GM18517 (cell line): ENCODE results near the gene MVP.
"Not testable (repeated sequence)": the region's sequence is repeated elsewhere in the genome, so short reads cannot be mapped to it uniquely, and the experiment has no call there.

ENCODE experiments used
- ATAC-seq: cut with Tn5 transposase; IDR thresholded peaks from one replicate; pipeline ENCODE4 v1.9.1; 2021; ENCODE audit warnings: mild to moderate bottlenecking, moderate library complexity; ENCODE audit not compliant: unreplicated experiment

Gene MVP

DNA sequence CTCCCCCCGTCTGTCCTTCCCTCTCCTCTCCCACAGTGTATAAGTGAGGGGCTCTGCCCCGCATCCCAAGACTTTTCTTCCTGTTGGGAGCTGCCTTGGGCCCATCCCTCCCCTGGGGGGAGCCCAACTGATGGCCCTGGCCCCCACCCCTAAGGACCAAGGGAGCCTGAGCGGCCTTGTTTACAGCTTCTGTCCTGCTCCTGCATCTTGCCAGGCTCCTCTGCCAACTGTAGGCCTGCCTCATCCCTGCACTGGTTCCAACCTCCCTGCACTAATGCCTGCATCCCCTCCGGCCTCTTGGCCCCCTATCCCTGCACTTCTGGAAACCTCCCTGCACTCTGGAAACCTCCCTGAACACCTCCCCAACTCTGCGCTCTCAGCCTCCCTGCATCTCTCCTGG is 5.7 kb upstream of the MVP start:
- no peak for ATAC-seq

GRCh38 chr16:29815032-29815721 is 5.1 kb upstream of the MVP start:
- ATAC-seq, result no peak

DNA sequence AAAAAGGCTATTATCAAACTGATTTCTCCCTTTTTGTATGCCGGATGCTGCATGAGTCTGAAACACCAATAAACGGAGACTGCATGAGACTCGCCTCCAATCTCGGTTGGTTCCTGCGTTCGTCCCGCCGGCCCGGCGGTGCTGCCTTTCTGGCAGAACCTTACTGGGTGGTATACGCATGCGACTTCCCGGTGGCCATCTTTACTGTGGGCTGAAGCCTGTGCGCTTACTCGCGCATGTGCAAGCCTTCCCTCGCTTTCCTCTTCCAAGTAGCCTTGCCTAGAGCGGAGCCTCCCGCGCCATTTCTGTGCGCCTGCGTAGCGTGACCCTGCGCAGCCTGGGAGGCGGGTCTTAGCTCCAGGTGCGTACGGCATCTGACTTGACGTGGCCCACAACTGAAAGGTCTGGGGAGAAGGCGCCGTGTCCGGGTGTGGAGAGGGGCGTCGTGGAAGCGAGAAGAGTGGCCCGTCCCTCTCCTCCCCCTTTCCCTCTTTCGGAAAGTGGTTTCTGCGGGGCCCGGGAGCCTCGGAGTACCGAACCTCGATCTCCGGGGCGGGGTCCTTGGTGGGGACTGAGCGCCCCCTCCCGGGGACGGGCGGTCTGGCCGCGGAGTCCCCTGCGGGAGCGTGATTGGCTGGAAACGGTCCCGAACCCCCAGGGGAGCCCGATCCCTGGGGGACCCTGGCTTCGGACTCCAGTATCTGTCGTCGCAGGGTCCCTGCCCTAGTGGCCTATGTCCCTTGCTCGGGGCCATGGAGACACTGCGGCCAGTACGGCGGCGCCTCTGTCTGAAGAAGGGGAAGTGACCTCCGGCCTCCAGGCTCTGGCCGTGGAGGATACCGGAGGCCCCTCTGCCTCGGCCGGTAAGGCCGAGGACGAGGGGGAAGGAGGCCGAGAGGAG is 4.2 kb upstream of the MVP start, which contains the start of gene PAGR1:
PAGR1 (plus strand) TSS at position 360 of the 901 bp plus-strand sequence; CDS start at position 734, 374 bp downstream.
- ATAC-seq, result peak; percentile 62

DNA sequence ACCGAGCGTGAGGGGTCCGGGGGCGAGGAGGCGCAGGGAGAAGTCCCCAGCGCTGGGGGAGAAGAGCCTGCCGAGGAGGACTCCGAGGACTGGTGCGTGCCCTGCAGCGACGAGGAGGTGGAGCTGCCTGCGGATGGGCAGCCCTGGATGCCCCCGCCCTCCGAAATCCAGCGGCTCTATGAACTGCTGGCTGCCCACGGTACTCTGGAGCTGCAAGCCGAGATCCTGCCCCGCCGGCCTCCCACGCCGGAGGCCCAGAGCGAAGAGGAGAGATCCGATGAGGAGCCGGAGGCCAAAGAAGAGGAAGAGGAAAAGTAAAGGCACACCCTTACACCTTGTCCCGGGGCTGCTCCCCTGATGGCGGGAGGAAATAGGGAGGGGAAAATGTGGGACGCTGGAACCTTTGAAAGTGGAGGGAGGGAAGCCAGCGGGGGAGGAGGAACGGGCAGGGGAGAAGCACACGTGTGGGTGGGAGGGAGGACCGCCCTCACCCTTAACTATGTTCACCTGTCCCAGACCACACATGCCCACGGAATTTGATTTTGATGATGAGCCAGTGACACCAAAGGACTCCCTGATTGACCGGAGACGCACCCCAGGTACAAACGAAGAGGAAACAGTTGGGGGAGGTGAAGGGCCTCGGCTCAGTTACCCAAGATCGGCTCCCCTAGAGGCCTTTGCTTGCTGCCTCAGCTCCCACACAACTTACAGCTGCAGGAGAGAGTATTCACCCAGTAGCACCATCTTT is 3.4 kb upstream of the MVP start:
- ATAC-seq, result no peak

DNA sequence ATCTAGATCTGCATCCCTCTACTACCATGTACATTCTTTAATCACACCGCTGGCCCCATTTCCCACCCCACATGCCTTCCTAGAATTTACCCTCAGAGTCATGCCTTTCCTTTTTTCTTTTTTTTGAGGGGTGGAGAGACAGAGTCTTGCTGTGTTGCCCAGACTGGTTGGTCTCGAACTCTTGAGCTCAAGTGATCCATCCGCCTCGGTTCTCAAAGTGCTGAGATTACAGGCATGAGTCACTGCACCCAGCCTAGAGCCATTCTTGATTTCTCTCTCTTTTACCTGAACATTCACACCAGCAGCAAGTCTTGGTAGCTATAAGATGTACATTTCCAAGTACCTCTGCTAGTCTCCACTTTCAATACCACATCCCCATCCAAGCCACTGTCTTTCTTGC is 2.2 kb upstream of the MVP start:
- no peak for ATAC-seq

DNA sequence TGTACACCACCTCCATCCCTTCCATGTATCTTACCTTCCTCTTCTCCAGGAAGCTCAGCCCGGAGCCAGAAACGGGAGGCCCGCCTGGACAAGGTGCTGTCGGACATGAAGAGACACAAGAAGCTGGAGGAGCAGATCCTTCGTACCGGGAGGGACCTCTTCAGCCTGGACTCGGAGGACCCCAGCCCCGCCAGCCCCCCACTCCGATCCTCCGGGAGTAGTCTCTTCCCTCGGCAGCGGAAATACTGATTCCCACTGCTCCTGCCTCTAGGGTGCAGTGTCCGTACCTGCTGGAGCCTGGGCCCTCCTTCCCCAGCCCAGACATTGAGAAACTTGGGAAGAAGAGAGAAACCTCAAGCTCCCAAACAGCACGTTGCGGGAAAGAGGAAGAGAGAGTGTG is 756 bp upstream of the MVP start:
- no peak for ATAC-seq

DNA sequence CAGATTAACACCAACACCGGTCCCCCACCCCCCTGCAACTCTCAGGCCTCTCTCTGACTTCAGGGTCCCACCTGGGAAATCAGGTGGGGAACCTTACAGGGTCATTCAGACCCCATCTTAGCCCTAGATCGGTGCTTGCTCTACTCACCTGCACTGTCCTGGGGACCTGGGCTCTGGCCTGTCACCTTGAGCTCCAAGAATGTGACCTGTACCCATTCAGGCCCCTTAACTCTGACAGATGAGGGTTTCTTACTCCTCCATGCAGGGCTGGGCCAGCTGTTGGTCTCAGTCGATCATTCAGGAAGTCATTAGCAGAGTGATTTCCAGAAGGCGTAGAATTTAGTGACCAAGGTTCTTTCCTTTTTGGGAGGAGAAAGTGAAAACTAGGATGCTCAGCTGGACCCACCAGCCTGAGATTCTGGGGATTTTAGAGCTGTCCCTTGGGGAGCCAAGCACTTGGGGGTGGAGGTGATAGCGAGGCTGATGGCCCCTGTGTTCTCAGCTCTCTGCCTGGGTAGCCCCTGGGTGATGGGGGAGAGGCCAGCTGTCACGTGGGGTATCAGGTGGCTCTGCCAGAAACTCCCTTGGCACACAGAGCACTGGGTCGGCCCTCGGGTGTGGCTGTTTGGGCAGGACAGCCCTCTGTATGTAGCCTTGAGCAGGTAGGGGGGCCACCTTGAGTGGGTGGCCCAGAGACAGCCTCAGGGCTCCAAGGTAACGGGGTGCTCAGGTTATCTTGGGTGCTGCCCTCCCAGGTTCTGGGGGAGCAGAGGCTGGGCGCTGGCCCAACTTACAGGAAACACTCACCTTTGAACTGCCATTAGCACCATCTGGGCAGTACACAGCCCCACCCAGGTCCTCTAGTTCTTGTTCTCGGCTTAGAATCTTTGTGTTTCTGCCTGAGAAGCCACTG is 724 bp downstream of the MVP start:
- no peak for ATAC-seq

- no peak for ATAC-seq
These were observed 1.4 kb downstream of the MVP start for GRCh38 chr16:29821643-29822115.

- no peak for ATAC-seq
These were observed 4.4 kb downstream of the MVP start for GRCh38 chr16:29824589-29825144.

GRCh38 chr16:29825145-29826044 is 5.1 kb downstream of the MVP start:
- no peak for ATAC-seq

DNA sequence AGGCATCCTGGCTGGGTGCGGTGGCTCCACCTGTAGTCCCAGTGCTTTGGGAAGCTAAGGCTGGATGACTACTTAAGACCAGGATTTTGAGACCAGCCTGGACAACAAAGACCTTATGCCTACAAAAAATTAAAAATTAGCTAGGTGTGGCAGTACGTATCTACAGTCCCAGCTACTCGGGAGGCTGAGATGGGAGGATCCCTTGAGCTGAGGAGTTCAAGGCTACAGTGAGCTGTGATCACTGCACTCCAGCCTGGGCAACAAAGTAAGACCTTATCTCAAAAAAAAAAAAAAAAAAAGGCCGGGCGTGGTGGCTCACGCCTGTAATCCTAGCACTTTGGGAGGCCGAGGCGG is 6.1 kb downstream of the MVP start:
- no peak for ATAC-seq

DNA sequence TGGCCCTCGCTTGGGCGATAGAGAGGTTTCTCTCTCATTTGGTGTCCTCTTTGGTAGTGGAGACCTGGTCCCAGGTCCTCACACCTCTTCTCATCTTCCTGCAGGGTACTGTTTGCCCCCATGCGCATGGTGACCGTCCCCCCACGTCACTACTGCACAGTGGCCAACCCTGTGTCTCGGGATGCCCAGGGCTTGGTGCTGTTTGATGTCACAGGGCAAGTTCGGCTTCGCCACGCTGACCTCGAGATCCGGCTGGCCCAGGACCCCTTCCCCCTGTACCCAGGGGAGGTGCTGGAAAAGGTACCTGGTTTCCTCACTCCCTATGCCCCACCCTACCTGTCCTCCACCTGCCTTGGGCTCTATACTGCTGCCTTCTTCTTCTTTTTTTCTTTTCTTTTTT is 10.5 kb downstream of the MVP start:
- no peak for ATAC-seq

DNA sequence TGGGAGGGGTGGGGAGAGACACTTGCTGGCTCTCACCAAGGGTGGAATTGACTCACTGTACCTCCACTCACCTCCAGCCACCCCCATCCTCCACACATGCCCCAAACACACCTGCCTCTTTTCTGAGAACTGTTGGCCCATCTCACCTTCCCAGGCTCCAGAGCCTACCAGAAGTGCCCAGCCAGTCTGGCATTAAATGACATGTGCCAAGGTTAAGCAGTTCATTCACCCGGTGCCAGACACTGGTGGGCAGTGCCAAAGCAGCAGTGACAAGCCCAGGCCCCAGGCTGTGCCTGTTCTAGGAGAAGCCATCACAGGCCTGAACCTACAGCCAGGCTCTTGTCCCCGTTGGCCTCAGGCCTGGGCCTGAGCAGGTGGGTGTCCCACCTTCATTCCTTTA is 11.2 kb downstream of the MVP start:
- no peak for ATAC-seq

DNA sequence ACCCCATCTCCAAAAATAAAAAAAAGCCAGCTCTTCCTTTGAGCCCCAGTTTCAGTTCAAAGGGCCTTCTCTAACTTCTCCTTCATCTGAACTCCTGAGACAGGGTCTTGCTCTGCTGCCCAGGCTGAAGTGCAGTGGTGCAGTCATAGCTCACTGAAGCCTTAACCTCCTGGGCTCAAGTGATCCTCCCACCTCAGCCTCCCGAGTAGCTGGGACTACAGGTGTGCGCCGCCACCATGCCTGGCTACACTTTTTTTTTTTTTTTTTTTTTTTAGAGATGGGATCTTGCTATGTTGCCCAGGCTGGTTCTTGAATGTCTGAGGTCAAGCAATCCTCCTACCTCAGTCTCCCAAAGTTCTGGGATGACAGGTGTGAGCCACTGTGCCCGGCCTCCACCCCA is 13.0 kb downstream of the MVP start:
- not testable (repeated sequence) for ATAC-seq

DNA sequence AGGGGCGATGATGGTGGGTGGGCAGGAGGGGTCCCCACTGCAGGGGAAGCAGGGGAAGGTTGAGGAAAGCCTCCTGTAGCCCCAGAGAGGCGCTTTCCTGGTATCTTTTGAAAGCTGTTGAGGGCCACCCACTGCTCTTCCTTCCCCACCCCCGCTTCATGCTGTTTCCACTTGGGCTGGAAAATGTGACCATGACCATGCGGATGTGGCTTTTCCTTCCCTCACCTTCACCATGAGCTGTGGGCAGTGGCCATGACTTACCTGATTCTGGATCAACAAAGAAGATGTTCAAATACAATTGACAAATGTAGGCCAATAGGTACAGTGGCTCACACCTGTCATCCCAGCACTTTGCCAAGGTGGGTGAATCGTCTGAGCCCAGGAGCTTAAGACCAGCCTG is 13.8 kb downstream of the MVP start:
- no peak for ATAC-seq

DNA sequence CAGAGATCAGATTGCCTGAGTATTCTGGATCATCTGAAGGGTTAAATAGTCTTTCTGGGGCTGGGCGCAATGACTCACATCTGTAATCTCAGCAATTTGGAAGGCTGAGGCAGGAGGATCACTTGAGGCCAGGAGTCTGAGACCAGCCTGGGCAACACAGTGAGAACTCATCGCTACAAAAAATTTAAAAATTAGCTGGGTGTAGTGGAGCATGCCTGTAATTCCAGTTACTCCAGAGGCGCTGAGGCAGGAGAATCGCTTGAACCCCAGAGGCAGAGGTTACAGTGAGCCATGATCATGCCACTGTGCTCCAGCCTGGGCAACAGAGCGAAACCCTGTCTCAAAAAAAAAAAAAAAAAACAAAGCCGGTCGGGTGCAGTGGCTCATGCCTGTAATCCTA is 15.7 kb downstream of the MVP start:
- no peak for ATAC-seq

- no peak for ATAC-seq
These were observed 16.4 kb downstream of the MVP start for GRCh38 chr16:29836623-29837022.

- ATAC-seq, result no peak
These were observed 17.6 kb downstream of the MVP start for GRCh38 chr16:29837841-29838240.

- no peak for ATAC-seq
These were observed 19.6 kb downstream of the MVP start for GRCh38 chr16:29839822-29840221.
